Measurements from ENCODE around the gene SCG5.

SCG5 gene

DNA sequence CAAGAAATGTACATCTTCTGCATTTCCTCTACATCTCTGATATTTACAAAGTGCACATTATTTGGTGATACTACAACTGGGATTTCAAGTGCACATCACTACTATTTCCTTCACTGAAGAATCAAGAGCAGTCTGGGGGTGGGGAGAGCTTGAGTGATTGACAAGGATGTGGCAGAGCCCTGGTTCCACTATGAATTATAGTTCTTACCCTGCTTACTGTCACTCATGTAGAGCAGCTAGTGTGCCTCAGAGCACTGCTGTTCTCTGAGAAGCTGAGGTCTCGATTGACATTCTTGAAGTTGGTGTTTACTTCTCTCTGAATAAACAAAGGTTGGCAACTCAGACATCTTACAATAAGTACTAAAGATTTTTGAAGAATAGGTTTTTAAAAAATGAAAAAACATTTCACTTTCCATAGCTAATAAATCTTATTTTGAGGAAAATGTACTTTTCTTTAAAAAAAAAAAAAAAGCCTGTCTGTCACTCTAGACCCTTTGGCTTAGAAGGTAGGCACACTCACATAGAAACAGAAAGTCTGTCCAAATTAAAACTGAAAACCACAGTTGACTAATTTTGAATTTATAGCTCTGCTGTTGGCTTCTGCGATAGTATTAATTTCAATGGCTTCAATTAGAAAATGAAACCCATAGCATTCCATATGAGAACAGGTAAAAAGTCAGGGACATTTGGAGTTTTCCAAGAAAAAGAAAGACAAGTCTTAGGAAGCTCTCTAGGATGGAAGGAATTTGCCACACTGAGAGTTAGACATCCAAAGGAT is 81.8 kb downstream of the SCG5 start:
- Histone ChIP-seq H3K79me2 (ENCODE audit: insufficient read depth, low read length) (no peaks in the 10 kb centered on the region), H3K9me3 (ENCODE audit: insufficient read depth, low read depth, low read length) (no peaks in the 10 kb centered on the region), H2AFZ (ENCODE audit: low read length) (no peak overlapping the region), H3F3A (ENCODE audit: low read depth) (no peaks in the 10 kb centered on the region), H3K4me1 (ENCODE audit: insufficient read depth, low read length, poor library complexity, severe bottlenecking) (peaks cover 15% of the 10 kb centered on the region), H3K36me3 (ENCODE audit: insufficient read depth, low read length) (no peaks in the 10 kb centered on the region), H4K20me1 (ENCODE audit: insufficient read depth, low read length, poor library complexity, severe bottlenecking) (no peaks in the 10 kb centered on the region), H3K4me3 (ENCODE audit: low read length, poor library complexity, severe bottlenecking) (no peak overlapping the region), H3K4me2 (ENCODE audit: low read depth, low read length, poor library complexity, severe bottlenecking) (no peak overlapping the region), H3K27me3 (ENCODE audit: insufficient read depth, low read length, poor library complexity, severe bottlenecking) (no peaks in the 10 kb centered on the region), H3K9me2 (replicated peaks; ENCODE audit: low read depth, low read length) (no peaks in the 10 kb centered on the region), H3K9ac (ENCODE audit: low read depth, low read length, poor library complexity, severe bottlenecking) (no peak overlapping the region)
- TF ChIP-seq CTCF (conservative IDR thresholded peaks at IDR 0.05; ENCODE audit: low read length) (no peak), EZH2phosphoT487 (IDR thresholded peaks at IDR 0.05; ENCODE audit: borderline replicate concordance) (no peak)

GRCh38 chr15:32729700-32730395 is 88.3 kb downstream of the SCG5 start:
- no peaks in the 10 kb centered on the region for H3K27me3 ChIP-seq (ENCODE audit: insufficient read depth, low read length, poor library complexity, severe bottlenecking)
- H3K9ac ChIP-seq (ENCODE audit: low read depth, low read length, poor library complexity, severe bottlenecking), result no peak overlapping the region

More at GRCh38 chr15:32729700-32730395, 88.3 kb downstream of the SCG5 start:
- TF ChIP-seq CTCF (conservative IDR thresholded peaks at IDR 0.05; ENCODE audit: low read length), result no peak
- TF ChIP-seq EZH2phosphoT487 (IDR thresholded peaks at IDR 0.05; ENCODE audit: borderline replicate concordance), result no peak
- H3K4me3 ChIP-seq (ENCODE audit: low read length, poor library complexity, severe bottlenecking), result no peak overlapping the region
- H3F3A ChIP-seq (ENCODE audit: low read depth), result no peaks in the 10 kb centered on the region
- H3K4me1 ChIP-seq (ENCODE audit: insufficient read depth, low read length, poor library complexity, severe bottlenecking), result no peaks in the 10 kb centered on the region
- H3K9me2 ChIP-seq (replicated peaks; ENCODE audit: low read depth, low read length), result no peaks in the 10 kb centered on the region
- H3K79me2 ChIP-seq (ENCODE audit: insufficient read depth, low read length), result no peaks in the 10 kb centered on the region
- H4K20me1 ChIP-seq (ENCODE audit: insufficient read depth, low read length, poor library complexity, severe bottlenecking), result no peaks in the 10 kb centered on the region
- H3K9me3 ChIP-seq (ENCODE audit: insufficient read depth, low read depth, low read length), result no peaks in the 10 kb centered on the region
- H3K36me3 ChIP-seq (ENCODE audit: insufficient read depth, low read length), result no peaks in the 10 kb centered on the region
- no peak overlapping the region for H2AFZ ChIP-seq (ENCODE audit: low read length)
- no peak overlapping the region for H3K4me2 ChIP-seq (ENCODE audit: low read depth, low read length, poor library complexity, severe bottlenecking)
